WTC11 (cell line): ENCODE data around the gene C17orf75. TPM values are rescaled to one million over a fixed set of nuclear protein-coding genes. Genes with fewer than 3 reads are reported as not detected.

Experiments
- ATAC-seq: fragments of 200-7000 bp; cut with Tn5 transposase; 2 replicates; pipeline ENCODE4 v1.10.0; 2021; ENCODE audit warnings: mild to moderate bottlenecking, moderate library complexity
- CTCF ChIA-PET: fragments of 300-600 bp; sonication (Branson Sonifier 250); formaldehyde crosslinking; loops from one replicate; lab custom pipeline; 2021; ENCODE audit warnings: antibody characterized with exemption; lab: Charles Lee
- POLR2A ChIA-PET: fragments of 350-600 bp; sonication (Branson Sonifier 250); formaldehyde crosslinking; loops from one replicate; lab custom pipeline; 2021; ENCODE audit warnings: antibody characterized with exemption; lab: Charles Lee
- DNase-seq: peaks from one replicate; pipeline ENCODE4 v3.0.0; 2021; ENCODE audit warnings: low spot score
- H3K27ac Mint-ChIP-seq: 2 replicates; pipeline ENCODE4 v1.8.0; 2021; ENCODE audit warnings: mixed read lengths
- H3K27me3 Mint-ChIP-seq: 2 replicates; pipeline ENCODE4 v1.8.0; 2021; ENCODE audit warnings: low read depth, mild to moderate bottlenecking, moderate library complexity, mixed read lengths
- H3K36me3 Mint-ChIP-seq: 2 replicates; pipeline ENCODE4 v1.8.0; 2021; ENCODE audit warnings: mixed read lengths
- H3K4me1 Mint-ChIP-seq: 2 replicates; pipeline ENCODE4 v1.8.0; 2022; ENCODE audit warnings: mixed read lengths
- H3K4me3 Mint-ChIP-seq: 2 replicates; pipeline ENCODE4 v1.8.0; 2021; ENCODE audit warnings: mild to moderate bottlenecking, moderate library complexity, mixed read lengths
- H3K9me3 Mint-ChIP-seq: 2 replicates; pipeline ENCODE4 v1.8.0; 2021; ENCODE audit warnings: mixed read lengths
- ATF1 ChIP-seq: sonication (generic); formaldehyde crosslinking; IDR thresholded peaks from 2 replicates; pipeline ENCODE4 v1.8.1; 2023; ENCODE audit warnings: mild to moderate bottlenecking, moderate library complexity, missing genetic modification reagents
- ATF3 ChIP-seq: sonication (generic); formaldehyde crosslinking; conservative IDR thresholded peaks from 2 replicates; pipeline ENCODE4 v1.8.1; 2022; ENCODE audit warnings: mild to moderate bottlenecking, missing genetic modification reagents
- CBFB ChIP-seq: sonication (generic); formaldehyde crosslinking; IDR thresholded peaks from 2 replicates; pipeline ENCODE4 v1.8.1; 2022; ENCODE audit warnings: mild to moderate bottlenecking, low read depth, missing genetic modification reagents
- E2F1 ChIP-seq: sonication (generic); formaldehyde crosslinking; IDR thresholded peaks from 2 replicates; pipeline ENCODE4 v1.8.0; 2022; ENCODE audit warnings: mild to moderate bottlenecking, missing genetic modification reagents
- ESRRA ChIP-seq: sonication (generic); formaldehyde crosslinking; IDR thresholded peaks from 2 replicates; pipeline ENCODE4 v1.8.1; 2022; ENCODE audit warnings: mild to moderate bottlenecking, missing genetic modification reagents, borderline replicate concordance
- MXD4 ChIP-seq: fragments of 250-450 bp; sonication (Bioruptor Pico); IDR thresholded peaks from 2 replicates; pipeline ENCODE4 v1.8.0; 2021; ENCODE audit warnings: mild to moderate bottlenecking, moderate library complexity, borderline replicate concordance
- NR1H2 ChIP-seq: sonication (generic); formaldehyde crosslinking; IDR thresholded peaks from 2 replicates; pipeline ENCODE4 v1.9.0; 2021; ENCODE audit warnings: mild to moderate bottlenecking, moderate library complexity, missing genetic modification reagents
- NR3C1 ChIP-seq: sonication (generic); formaldehyde crosslinking; conservative IDR thresholded peaks from 2 replicates; pipeline ENCODE4 v1.8.1; 2023; ENCODE audit warnings: low read depth, mild to moderate bottlenecking, missing genetic modification reagents
- SOX15 ChIP-seq: fragments of 250-450 bp; sonication (Bioruptor Pico); IDR thresholded peaks from 2 replicates; pipeline ENCODE4 v1.9.0; 2021; ENCODE audit warnings: mild to moderate bottlenecking
- ZBTB21 ChIP-seq: sonication (generic); formaldehyde crosslinking; IDR thresholded peaks from 2 replicates; pipeline ENCODE4 v1.8.1; 2023; ENCODE audit warnings: mild to moderate bottlenecking, missing genetic modification reagents, borderline replicate concordance
- ZNF121 ChIP-seq: sonication (generic); formaldehyde crosslinking; IDR thresholded peaks from 2 replicates; pipeline ENCODE4 v1.8.0; 2023; ENCODE audit warnings: missing genetic modification reagents
- ZNF138 ChIP-seq: sonication (generic); formaldehyde crosslinking; conservative IDR thresholded peaks from 2 replicates; pipeline ENCODE4 v1.8.1; 2022; ENCODE audit warnings: mild to moderate bottlenecking, moderate library complexity, missing genetic modification reagents
- ZNF232 ChIP-seq: sonication (generic); formaldehyde crosslinking; IDR thresholded peaks from 2 replicates; pipeline ENCODE4 v1.8.0; 2022; ENCODE audit warnings: mild to moderate bottlenecking, missing genetic modification reagents
- ZNF263 ChIP-seq: sonication (generic); formaldehyde crosslinking; IDR thresholded peaks from 2 replicates; pipeline ENCODE4 v1.8.1; 2022; ENCODE audit warnings: low read depth, mild to moderate bottlenecking, moderate library complexity, missing genetic modification reagents
- ZNF416 ChIP-seq: fragments of 250-450 bp; sonication (Bioruptor Pico); IDR thresholded peaks from 2 replicates; pipeline ENCODE4 v1.9.0; 2021; ENCODE audit warnings: mild to moderate bottlenecking, inconsistent platforms
- total RNA-seq: library from RNA; stranded (reverse); gene quantifications from 3 replicates; pipeline ENCODE4 v1.2.3, GENCODE V29; 2021
- TF ChIP-seq, protein P1 (sequence below): sonication (generic); formaldehyde crosslinking; IDR thresholded peaks from 2 replicates; pipeline ENCODE4 v1.8.1; 2023; ENCODE audit warnings: mild to moderate bottlenecking, missing genetic modification reagents, moderate library complexity
- TF ChIP-seq, protein P2 (sequence below): sonication (generic); formaldehyde crosslinking; IDR thresholded peaks from 2 replicates; pipeline ENCODE4 v1.8.1; 2022; ENCODE audit warnings: low read depth, mild to moderate bottlenecking, moderate library complexity, missing genetic modification reagents, borderline replicate concordance
- TF ChIP-seq, protein P3 (sequence below): sonication (generic); formaldehyde crosslinking; IDR thresholded peaks from 2 replicates; pipeline ENCODE4 v1.8.1; 2023; ENCODE audit warnings: mild to moderate bottlenecking, moderate library complexity, missing genetic modification reagents
- TF ChIP-seq, protein P4 (sequence below): sonication (generic); formaldehyde crosslinking; IDR thresholded peaks from 2 replicates; pipeline ENCODE4 v1.8.1; 2022; ENCODE audit warnings: low read depth, missing genetic modification reagents, borderline replicate concordance

C17orf75 gene
- total RNA-seq, 1 experiment from 2014 or later: 35.5 TPM

- ATAC-seq (no peak), DNase-seq (no peak)
- H3K4me3 Mint-ChIP-seq: peak overlapping the region; percentile 99
- TF ChIP-seq ZNF138 (CRISPR knock-in tag) (no peak), ATF3 (CRISPR knock-in tag) (no peak), CBFB (no peak), ESRRA (no peak), ZNF263 (CRISPR knock-in tag) (no peak)
- TF ChIP-seq, protein P1, sequence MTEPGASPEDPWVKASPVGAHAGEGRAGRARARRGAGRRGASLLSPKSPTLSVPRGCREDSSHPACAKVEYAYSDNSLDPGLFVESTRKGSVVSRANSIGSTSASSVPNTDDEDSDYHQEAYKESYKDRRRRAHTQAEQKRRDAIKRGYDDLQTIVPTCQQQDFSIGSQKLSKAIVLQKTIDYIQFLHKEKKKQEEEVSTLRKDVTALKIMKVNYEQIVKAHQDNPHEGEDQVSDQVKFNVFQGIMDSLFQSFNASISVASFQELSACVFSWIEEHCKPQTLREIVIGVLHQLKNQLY: no peak
- no peak overlapping the region for H3K27ac Mint-ChIP-seq
- POLR2A ChIA-PET: interaction anchor here (0.6 kb wide), 1 partner anchor 152 kb away, joined by 3 read pairs; no protein-coding TSS in a partner anchor
- no peaks in the 10 kb centered on the region for H3K27me3 Mint-ChIP-seq
- no peaks in the 10 kb centered on the region for H3K9me3 Mint-ChIP-seq
- peaks cover 21% of the 10 kb centered on the region for H3K4me1 Mint-ChIP-seq
- peaks cover 31% of the 10 kb centered on the region for H3K36me3 Mint-ChIP-seq
- CTCF ChIA-PET: interaction anchor here (0.5 to 1.4 kb wide), 4 partner anchors 29 to 210 kb away, joined by 3 to 7 read pairs (median 4); no protein-coding TSS in a partner anchor
Observed at GRCh38 chr17:32348483-32348800, 6.5 kb upstream of the C17orf75 start.

GRCh38 chr17:32345951-32346600 lies 4.1 kb upstream of the C17orf75 start:
- no peak overlapping the region for H3K27ac Mint-ChIP-seq
- ATAC-seq: no peak

DNA sequence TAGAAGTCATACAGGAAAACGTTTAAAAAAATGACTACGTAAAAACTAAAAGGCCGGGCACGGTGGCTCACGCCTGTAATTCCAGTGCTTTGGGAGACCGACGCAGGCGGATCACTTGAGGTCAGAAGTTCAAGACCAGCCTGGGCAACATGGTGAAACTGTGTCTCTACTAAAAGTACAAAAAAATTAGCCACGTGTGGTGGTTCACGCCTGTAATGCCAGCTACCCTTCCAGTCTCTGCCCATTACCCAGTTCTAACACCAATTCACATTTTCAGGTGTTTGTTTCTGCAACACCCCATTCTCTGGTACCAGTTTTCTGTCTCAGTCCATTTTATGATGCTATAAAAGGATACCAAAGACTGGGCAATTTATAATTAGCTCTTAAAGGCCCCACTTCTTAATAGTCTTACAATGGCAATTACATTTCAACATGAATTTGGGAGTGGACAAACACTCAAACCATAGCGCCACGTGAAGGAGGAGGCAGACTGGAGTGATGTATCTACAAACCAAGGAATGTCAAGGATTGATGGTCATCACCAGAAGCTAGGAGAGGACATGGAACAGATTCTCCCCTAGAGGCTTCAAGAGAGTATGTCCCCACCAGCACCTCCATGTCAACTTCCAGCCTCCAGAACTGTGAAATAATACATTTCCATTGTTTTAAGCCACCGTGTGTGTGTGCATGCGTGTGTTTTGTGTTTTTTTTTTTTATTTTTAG lies 791 bp upstream of the C17orf75 start:
- no peak for ATAC-seq
- no peak for DNase-seq
- TF ChIP-seq ZNF121 (CRISPR knock-in tag) (no peak), NR3C1 (no peak), ZNF138 (CRISPR knock-in tag) (no peak), NR1H2 (no peak)
- TF ChIP-seq, protein P2, sequence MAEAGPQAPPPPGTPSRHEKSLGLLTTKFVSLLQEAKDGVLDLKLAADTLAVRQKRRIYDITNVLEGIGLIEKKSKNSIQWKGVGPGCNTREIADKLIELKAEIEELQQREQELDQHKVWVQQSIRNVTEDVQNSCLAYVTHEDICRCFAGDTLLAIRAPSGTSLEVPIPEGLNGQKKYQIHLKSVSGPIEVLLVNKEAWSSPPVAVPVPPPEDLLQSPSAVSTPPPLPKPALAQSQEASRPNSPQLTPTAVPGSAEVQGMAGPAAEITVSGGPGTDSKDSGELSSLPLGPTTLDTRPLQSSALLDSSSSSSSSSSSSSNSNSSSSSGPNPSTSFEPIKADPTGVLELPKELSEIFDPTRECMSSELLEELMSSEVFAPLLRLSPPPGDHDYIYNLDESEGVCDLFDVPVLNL (CRISPR knock-in tag): no peak
- TF ChIP-seq, protein P3, sequence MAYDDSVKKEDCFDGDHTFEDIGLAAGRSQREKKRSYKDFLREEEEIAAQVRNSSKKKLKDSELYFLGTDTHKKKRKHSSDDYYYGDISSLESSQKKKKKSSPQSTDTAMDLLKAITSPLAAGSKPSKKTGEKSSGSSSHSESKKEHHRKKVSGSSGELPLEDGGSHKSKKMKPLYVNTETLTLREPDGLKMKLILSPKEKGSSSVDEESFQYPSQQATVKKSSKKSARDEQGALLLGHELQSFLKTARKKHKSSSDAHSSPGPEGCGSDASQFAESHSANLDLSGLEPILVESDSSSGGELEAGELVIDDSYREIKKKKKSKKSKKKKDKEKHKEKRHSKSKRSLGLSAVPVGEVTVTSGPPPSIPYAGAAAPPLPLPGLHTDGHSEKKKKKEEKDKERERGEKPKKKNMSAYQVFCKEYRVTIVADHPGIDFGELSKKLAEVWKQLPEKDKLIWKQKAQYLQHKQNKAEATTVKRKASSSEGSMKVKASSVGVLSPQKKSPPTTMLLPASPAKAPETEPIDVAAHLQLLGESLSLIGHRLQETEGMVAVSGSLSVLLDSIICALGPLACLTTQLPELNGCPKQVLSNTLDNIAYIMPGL (CRISPR knock-in tag): peak; percentile 4; the same call in 1 of the 2 replicates
- POLR2A ChIA-PET: no interaction called here
- H3K4me3 Mint-ChIP-seq: peak overlapping the region; percentile 96
- no peaks in the 10 kb centered on the region for H3K27me3 Mint-ChIP-seq
- H3K36me3 Mint-ChIP-seq: peaks cover 13% of the 10 kb centered on the region
- peaks cover 15% of the 10 kb centered on the region for H3K4me1 Mint-ChIP-seq
- CTCF ChIA-PET: interaction anchor here (0.5 to 1.3 kb wide), 3 partner anchors 24 to 138 kb away, joined by 3 to 4 read pairs (median 3); no protein-coding TSS in a partner anchor
- peak overlapping the region; percentile 89 for H3K27ac Mint-ChIP-seq
- no peaks in the 10 kb centered on the region for H3K9me3 Mint-ChIP-seq

More at GRCh38 chr17:32345951-32346600, 4.1 kb upstream of the C17orf75 start:
- CTCF ChIA-PET: no interaction called here
- POLR2A ChIA-PET: no interaction called here
- Mint-ChIP-seq H3K4me1 (peaks cover 18% of the 10 kb centered on the region), H3K36me3 (peaks cover 13% of the 10 kb centered on the region), H3K27me3 (no peaks in the 10 kb centered on the region), H3K4me3 (no peak overlapping the region), H3K9me3 (no peaks in the 10 kb centered on the region)
- DNase-seq: no peak
- TF ChIP-seq E2F1 (CRISPR knock-in tag) (no peak), MXD4 (CRISPR knock-in tag) (no peak), ZBTB21 (CRISPR knock-in tag) (no peak), SOX15 (CRISPR knock-in tag) (no peak), ZNF232 (CRISPR knock-in tag) (no peak), ZNF263 (CRISPR knock-in tag) (no peak), ZNF416 (CRISPR knock-in tag) (no peak), ATF1 (CRISPR knock-in tag) (no peak)
- TF ChIP-seq, protein P4, sequence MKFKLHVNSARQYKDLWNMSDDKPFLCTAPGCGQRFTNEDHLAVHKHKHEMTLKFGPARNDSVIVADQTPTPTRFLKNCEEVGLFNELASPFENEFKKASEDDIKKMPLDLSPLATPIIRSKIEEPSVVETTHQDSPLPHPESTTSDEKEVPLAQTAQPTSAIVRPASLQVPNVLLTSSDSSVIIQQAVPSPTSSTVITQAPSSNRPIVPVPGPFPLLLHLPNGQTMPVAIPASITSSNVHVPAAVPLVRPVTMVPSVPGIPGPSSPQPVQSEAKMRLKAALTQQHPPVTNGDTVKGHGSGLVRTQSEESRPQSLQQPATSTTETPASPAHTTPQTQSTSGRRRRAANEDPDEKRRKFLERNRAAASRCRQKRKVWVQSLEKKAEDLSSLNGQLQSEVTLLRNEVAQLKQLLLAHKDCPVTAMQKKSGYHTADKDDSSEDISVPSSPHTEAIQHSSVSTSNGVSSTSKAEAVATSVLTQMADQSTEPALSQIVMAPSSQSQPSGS (CRISPR knock-in tag): no peak
